GM19238 (cell line): Measurements from ENCODE around the gene DENND4B.
A peak's percentile ranks its signal among the peaks of the same experiment; 100 is the strongest.

Experiments used
- DNase-seq: peaks from one replicate; pipeline ENCODE4 v3.0.0; 2011; ENCODE audit warnings: low spot score; ENCODE audit not compliant: insufficient read length

DENND4B gene

DNA sequence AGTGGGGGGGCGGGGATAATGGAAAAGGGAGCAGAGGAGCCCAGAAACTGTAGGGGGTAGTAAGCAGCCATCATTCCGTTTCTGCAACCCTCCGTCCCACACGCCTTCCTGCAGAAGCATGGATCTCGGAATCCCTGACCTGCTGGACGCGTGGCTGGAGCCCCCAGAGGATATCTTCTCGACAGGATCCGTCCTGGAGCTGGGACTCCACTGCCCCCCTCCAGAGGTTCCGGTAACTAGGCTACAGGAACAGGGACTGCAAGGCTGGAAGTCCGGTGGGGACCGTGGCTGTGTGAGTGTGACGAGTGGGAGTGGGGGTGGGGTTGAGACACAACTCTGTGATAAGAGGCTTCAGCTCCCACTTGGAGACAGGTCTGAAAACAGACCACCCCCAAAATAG is 21.9 kb upstream of the DENND4B start:
- no peak for DNase-seq

GRCh38 chr1:153968000-153968363 is 21.5 kb upstream of the DENND4B start:
- DNase-seq: no peak

- DNase-seq: peak; percentile 81
Measured at GRCh38 chr1:153967107-153967999, 20.8 kb upstream of the DENND4B start, which contains the start of gene CREB3L4. CREB3L4 (plus strand) TSS chr1:153967902; CDS start chr1:153968526, 624 bp downstream.

DNA sequence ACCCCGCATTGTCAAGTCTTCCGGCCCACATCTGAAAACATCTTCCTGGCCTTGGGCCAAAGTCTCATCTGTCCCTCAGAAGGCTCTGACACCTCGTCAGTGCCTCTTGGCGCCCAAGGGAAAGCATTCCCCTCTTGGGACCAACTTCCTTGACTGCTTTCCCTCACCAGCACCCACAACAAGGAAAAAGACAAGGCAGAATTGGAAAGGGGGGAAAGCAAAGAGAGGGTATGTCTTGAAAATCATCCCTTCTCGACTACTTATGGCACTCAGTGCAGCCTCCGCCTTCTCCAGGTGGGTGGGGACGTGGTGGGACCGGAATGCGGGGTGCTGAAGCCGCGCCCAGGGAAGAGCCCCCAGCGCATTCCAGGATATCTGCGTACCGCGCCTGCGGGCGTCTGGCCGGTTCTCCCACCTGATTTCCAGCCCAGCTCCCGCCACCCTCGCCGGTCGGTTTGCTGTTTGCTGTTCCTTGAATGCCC is 17.4 kb upstream of the DENND4B start:
- no peak for DNase-seq

- peak; percentile 83 for DNase-seq
Measured at GRCh38 chr1:153963030-153963849, 16.7 kb upstream of the DENND4B start, which contains the start of gene SLC39A1. SLC39A1 (minus strand) TSS chr1:153963537; CDS start chr1:153962715, 822 bp downstream.

DNA sequence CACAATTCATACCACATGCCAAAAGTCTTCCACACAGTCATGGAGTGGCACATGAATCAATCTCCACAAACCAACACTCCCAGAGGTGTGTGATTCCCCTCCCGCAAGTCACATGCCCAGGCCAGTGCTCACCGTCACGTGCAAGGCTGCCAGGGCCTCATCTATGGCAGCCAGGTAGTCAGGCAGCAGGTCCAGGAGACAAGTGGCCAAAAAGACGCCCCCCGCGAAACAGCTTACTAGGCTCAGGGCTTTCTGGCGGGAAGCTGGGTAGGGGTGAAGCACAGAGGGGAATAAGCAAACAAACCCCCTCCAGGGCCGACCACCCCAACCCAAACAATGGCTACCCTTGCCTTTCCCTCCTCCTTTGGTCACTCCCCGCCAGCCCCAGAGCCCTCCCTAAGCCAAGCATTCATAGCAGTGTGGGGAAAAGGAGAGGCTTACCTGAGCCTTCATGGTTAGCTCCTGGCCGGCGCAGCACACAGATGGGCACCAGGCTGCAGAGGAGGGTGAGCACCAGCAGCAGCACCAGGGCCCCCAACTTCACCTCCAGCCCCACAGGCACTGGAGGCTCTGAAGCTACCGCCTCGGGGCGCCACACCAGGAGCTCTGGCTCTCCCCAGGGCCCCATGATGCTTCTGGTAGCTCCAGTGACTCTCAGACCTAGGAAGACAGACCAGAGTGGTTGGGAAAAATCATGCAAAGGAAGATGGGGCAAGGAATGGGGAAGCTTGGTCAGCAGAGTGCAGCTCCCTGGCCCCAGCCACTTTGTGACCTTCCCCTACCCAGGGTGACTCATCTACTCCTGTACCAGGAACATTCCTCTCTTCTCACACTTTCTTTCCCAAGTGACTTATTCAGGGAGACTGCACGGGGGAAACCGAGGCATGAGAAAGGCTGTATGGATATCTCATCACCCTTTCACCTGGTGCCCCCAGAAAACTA is 15.8 kb upstream of the DENND4B start:
- no peak for DNase-seq

DNA sequence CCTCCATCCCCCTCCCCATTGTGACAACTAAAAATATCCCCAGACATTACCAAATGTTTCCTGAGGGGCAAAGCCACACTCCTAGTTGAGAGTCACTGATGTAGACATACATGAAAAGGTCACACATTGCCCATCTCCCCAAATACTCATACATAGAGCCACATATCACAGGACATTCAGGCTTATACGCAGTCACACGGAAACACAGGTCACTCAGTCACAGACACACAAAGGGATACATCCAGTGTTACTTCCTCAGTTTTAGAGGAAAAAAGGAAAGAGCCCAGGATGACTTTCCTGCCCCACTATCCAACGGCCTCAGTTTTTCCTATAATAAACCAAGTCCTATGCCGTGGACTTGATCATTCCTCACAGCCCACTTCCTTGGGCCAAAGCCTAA is 14.9 kb upstream of the DENND4B start:
- no peak for DNase-seq

DNA sequence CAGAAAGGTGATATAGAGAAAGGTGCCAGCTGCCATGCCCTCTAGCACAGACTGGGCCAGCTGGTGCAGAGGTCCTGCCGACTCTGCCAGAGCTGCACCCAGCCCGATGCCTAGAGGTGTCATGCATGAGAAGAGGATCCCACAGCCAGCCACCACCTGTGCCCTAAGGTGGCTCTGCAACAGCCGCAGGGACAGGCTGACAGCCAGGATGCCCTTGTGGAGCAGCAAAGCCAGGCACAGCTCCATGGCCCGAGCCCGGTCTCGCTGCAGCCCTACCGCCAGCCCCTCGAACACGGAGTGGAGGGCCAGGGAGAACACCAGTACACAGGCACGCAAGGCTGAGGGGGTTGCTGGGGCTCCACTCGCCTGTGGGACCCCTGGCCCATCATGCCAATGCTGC is 13.7 kb upstream of the DENND4B start:
- DNase-seq: no peak

DNA sequence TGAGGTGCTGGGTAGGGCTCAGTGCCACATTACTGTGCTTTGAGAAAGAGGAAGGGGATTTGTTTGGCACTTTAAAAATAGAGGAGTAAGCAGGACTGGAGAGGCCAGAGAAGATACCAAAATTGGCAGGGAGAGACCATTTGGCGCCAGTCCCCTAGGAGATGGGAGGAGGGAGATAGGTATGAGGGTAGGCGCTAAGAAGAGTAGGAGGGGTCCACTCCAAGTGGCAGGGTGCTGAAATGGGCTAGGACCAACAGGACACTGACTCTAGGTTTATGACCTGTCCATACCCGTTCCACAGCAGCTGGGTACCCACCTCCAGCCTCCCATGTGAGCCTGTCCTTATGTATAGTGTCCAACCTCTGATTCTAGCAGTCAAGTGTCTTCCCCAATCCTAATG is 12.9 kb upstream of the DENND4B start:
- no peak for DNase-seq

DNA sequence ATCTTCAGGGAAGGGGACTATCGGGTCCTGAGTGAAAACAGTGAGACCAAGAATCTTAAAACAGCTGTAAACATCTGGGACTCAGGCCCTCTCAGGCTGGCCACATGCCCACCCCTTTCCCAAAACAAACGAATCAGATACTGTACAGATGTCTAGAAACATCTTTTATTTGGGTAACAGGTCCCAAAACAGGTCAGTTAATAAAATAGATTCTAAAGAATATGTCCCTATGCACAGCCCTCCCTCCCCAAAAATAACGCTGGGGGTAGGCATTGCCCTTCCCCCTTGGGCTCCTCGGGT is 12.4 kb upstream of the DENND4B start:
- no peak for DNase-seq

- peak; percentile 96 for DNase-seq
Measured at GRCh38 chr1:153958111-153958960, 11.8 kb upstream of the DENND4B start, which contains the start of gene CRTC2. CRTC2 (minus strand) TSS chr1:153958612; CDS start chr1:153958497, 115 bp downstream.

- peak; percentile 50 for DNase-seq
Measured at GRCh38 chr1:153957744-153958110, 11.2 kb upstream of the DENND4B start.

DNA sequence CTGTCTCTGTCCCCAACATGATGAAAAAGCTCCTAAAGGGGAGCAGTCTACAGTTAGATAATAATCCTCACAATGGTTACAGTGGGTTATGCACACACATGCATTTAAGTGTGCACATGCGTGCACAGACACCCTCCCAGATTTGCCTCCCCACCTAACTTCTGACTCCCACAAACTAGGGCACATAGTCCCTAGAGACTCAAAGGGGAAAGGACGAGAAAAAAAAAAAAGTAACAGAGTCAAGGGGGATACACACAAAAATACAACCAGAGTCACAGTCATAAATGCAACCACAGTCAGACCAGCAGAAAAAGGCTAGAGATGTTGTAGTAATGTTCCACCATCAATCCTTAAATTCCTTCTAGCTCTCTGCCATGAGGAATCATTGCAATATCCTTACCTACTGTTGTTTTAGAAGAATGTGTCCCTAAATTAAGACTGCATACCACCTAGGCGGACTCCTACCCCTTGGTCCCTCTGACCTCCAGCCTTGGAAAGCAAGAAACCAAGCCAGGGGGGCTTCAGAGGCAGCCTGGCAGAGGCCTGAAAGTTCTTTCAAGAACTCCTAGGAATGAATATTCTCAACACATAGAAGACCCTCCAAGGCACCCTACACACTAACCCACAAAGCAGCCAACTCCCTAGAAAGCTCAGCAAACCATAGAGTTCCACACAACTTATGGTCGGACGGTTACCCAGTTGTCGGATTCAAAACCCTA is 10.6 kb upstream of the DENND4B start:
- no peak for DNase-seq

DNA sequence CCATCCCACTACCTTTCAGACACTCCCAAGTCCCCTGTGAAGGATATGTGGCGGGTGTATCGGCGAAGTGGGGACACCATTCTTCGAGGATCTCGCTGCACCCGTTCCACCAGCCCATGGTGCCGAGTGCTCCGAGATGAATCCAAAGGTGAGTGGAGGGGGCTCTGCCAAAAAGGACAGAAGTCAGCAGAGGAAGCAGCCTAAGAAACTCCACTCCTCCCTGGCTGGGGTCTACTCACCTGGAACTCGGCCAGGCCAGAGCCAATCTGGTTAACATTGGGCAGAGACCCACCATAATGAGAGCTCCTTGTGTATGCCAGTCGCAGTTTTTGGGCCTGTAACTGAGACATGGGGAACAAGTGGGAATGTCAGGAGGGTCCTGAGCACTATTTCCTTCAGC is 8.3 kb upstream of the DENND4B start:
- DNase-seq: no peak

GRCh38 chr1:153953859-153954365 is 7.4 kb upstream of the DENND4B start:
- no peak for DNase-seq

GRCh38 chr1:153951801-153952200 is 5.3 kb upstream of the DENND4B start:
- no peak for DNase-seq

- DNase-seq: no peak
Measured at GRCh38 chr1:153951183-153951582, 4.7 kb upstream of the DENND4B start.

GRCh38 chr1:153945795-153946621 is 510 bp downstream of the DENND4B start:
- peak; percentile 96 for DNase-seq
